Stimulated activated CD4-positive, alpha-beta T cell treated with anti-CD3 and anti-CD28 coated beads, Interleukin-12 subunit alpha, Interleukin-12 subunit beta, amount 100 ng/mL, for 4 hours (primary cell): Measurements from ENCODE around the gene ODF2L.

ENCODE experiments used
- DNase-seq: peaks from one replicate; pipeline ENCODE4 v3.0.0-alpha.2; 2020

ODF2L gene, protein sequence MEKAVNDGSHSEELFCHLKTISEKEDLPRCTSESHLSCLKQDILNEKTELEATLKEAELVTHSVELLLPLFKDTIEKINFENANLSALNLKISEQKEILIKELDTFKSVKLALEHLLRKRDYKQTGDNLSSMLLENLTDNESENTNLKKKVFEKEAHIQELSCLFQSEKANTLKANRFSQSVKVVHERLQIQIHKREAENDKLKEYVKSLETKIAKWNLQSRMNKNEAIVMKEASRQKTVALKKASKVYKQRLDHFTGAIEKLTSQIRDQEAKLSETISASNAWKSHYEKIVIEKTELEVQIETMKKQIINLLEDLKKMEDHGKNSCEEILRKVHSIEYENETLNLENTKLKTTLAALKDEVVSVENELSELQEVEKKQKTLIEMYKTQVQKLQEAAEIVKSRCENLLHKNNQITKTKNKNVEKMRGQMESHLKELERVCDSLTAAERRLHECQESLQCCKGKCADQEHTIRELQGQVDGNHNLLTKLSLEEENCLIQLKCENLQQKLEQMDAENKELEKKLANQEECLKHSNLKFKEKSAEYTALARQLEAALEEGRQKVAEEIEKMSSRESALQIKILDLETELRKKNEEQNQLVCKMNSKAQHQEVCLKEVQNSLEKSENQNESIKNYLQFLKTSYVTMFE

GRCh38 chr1:86395751-86396497 lies at the start of gene ODF2L:
Gene ODF2L, minus strand, starts transcription at chr1:86396323. Its CDS starts 9,296 bp downstream, at chr1:86387027.
- peak; percentile 79 for DNase-seq

GRCh38 chr1:86445919-86446318 lies 49.8 kb upstream of the ODF2L start:
- no peak for DNase-seq

DNA sequence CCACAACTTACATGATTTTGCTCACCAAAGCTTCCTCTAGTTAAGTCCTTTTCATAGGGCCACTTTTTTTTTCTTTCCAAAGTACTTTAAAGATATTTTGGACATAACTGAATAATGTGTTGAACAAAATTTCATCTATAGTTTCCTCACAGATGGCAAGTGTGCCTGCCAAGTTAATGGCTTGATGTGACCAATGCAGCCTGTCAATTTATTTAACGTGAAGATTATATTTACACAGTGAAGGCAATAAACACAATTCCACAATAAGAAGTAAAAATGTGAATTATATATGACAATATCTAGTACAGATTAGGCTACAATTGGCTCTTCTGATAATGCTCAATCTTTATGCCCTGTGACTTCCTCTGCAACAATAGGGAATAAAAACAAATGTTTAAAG lies 45.9 kb upstream of the ODF2L start:
- no peak for DNase-seq

DNA sequence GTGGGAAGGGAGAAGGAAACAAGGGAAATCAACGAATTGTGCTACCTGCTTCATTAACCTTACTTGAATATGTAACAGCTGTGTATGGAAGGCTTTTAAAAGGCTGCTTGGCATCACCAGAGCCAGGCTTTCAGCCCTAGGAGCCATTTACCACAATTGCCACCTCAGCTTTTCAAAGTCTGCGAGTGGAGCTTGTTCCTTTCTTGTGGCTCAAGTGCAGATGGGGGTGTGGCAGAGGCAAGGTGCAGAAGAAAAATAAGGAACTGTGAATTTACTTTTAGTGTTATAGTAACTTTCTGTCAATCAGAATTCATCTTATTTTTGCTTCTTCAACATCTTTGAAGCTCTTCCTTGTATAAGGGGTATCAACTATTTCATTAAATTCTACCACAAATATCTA lies 45.5 kb upstream of the ODF2L start:
- no peak for DNase-seq

- DNase-seq, result no peak
These were observed 39.9 kb upstream of the ODF2L start for GRCh38 chr1:86436041-86436440.

GRCh38 chr1:86435327-86435726 lies 39.2 kb upstream of the ODF2L start:
- DNase-seq, result no peak

- DNase-seq, result no peak
These were observed 37.9 kb upstream of the ODF2L start for GRCh38 chr1:86434059-86434458.

DNA sequence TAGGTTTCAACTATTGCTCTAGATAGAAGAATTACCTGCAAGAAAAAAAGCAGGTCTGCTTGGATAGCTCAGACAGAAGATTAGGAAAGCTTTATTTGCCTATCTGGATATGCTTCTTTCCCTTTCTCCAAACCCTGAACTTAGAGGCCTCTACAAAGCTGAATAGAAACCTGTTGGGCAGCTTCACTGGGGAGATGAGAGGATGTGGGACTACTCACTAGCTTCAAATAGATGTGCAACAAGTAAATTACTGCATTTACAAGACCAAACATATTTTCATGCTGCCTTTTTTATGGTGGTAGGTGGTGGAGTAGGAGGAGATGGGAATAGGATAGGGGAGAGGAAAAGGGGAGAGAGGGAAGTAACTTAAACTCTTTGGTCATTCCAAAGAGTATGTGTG lies 34.3 kb upstream of the ODF2L start:
- no peak for DNase-seq

- no peak for DNase-seq
These were observed 33.7 kb upstream of the ODF2L start for GRCh38 chr1:86429835-86430234.

- no peak for DNase-seq
These were observed 33.1 kb upstream of the ODF2L start for GRCh38 chr1:86429122-86429725.

DNA sequence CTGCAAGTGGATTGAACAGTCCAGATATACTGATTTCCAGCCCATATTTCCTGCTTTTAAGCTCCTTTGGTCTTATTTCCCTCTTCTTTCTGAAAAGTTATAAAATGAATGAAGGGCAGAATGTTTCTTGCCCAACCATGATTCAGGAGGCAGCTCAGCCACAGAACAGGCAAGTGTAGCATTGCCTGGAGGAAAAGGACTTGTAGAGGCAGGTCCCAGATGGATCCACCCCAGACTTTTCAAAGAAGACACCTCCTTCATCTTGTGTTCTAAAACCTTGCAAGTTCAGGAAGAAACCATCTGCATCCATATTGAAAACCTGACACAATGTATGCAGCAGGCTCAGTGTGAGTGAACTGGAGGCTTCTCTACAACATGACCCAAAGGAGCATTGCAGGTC lies 27.8 kb upstream of the ODF2L start, which contains the start of gene CLCA2:
Gene CLCA2 (plus strand): TSS at position 299 of the 400 bp plus-strand sequence. CDS start 77 bp downstream, at position 376.
- DNase-seq, result no peak

GRCh38 chr1:86423473-86423872 lies 27.4 kb upstream of the ODF2L start:
- DNase-seq, result no peak

- no peak for DNase-seq
These were observed 25.6 kb upstream of the ODF2L start for GRCh38 chr1:86421601-86422280.

GRCh38 chr1:86419277-86419903 lies 23.3 kb upstream of the ODF2L start:
- DNase-seq, result no peak

DNA sequence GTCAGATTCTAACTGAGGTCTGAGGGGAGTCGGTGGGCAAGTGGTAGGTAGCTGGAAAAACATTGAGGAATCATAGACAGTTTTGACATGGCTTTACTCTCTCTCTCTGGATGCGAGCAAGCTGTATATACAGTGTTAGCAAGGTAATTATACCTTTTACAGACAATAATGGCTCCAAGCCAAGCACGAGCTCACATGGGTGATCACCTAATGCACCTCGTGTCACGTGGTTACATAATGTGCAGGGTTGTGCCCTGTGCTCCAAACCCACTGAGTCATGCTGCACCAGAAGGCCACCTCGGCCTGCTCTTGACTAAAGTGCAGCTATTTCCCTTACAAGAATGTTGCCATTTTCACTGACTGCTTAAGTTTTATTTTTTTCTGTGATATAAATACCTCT lies 20.2 kb upstream of the ODF2L start:
- no peak for DNase-seq

- DNase-seq, result no peak
These were observed 14.8 kb upstream of the ODF2L start for GRCh38 chr1:86410879-86411278.

DNA sequence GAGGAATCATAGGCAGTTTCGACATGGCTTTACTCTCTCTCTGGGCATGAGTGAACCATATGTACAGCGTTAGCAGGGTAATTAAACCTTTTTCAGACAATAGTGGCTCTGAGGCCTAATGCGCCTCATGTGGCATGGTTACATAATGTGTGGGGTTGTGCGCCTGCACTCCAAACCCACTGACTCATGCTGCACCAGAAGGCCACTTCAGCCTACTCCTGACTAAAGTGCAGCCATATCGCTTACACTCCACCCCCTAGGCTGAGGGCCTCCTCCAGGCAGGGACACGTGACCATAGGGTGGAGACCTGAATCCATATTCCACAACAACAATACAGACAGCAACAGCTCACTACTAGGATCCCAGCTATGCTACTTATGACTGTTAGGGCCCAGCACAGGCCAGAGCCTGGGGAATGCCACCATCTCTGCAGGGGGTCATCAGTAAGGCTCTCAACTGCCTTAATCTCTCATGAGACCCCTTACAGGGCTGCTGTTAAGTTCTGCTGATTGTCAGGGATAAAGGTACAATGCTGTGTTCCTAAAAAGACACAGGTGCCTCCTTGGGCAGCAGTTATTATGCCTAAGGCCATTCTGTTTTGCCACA lies 13.4 kb upstream of the ODF2L start:
- no peak for DNase-seq

- no peak for DNase-seq
These were observed 371 bp upstream of the ODF2L start for GRCh38 chr1:86396498-86396890.

- no peak for DNase-seq
These were observed 1.7 kb downstream of the ODF2L start for GRCh38 chr1:86394416-86394815.

DNA sequence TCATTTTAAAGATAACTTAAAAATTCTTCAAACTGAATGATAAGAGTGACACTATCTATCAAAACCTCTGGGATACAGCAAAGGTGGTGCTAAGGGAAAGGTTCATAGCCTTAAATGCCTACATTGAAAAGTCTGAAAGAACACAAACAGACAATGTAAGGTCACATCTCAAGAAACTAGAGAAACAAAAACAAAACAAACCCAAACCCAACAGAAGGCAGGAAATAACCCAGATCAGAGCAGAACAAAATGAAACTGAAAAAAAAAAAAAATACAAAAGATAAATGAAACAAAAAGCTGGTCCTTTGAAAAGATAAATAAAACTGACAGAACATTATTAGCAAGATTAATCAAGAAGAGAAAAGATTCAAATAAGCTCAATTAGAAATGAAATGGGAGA lies 6.8 kb downstream of the ODF2L start:
- no peak for DNase-seq

DNA sequence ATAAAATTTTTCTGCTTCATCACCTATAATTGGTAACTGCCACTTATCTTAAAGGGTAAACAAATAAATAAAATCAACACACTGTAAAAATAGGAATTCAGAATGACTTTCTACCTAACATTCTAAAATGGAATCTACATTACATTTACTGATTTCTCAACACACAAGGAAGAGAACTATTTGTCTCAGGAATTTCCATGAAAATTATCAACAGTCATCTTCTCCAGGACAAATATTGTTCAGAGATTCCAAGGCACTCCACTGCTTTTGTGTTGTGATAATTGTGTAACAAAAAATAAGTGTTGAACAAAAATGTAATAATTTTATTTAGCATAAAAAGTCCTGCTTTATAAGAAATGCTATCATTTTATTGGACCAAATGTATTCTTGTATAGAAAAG lies 7.3 kb downstream of the ODF2L start:
- DNase-seq, result no peak
